WTC11 (cell line): ENCODE measurements around the gene GPC5.

Experiments
- CBFB ChIP-seq: sonication (generic); formaldehyde crosslinking; IDR thresholded peaks from 2 replicates; pipeline ENCODE4 v1.8.1; 2022; ENCODE audit warnings: mild to moderate bottlenecking, low read depth, missing genetic modification reagents
- HMGXB4 ChIP-seq: sonication (generic); formaldehyde crosslinking; IDR thresholded peaks from 2 replicates; pipeline ENCODE4 v1.8.1; 2023; ENCODE audit warnings: mild to moderate bottlenecking, moderate library complexity, missing genetic modification reagents
- JAZF1 ChIP-seq: fragments of 250-450 bp; sonication (Bioruptor Pico); IDR thresholded peaks from 2 replicates; pipeline ENCODE4 v1.9.0; 2021; ENCODE audit warnings: moderate library complexity, mild to moderate bottlenecking, inconsistent platforms
- TF ChIP-seq, protein P1 (sequence below): fragments of 200-600 bp; IDR thresholded peaks from 2 replicates; pipeline ENCODE4 v1.8.0; 2022; ENCODE audit warnings: antibody characterized with exemption
- TF ChIP-seq, protein P2 (sequence below): sonication (generic); formaldehyde crosslinking; IDR thresholded peaks from 2 replicates; pipeline ENCODE4 v1.8.0; 2022; ENCODE audit warnings: mild to moderate bottlenecking, missing genetic modification reagents
- TF ChIP-seq, protein P3 (sequence below): sonication (generic); formaldehyde crosslinking; IDR thresholded peaks from 2 replicates; pipeline ENCODE4 v1.8.1; 2022; ENCODE audit warnings: low read depth, mild to moderate bottlenecking, moderate library complexity, missing genetic modification reagents, borderline replicate concordance

DNA sequence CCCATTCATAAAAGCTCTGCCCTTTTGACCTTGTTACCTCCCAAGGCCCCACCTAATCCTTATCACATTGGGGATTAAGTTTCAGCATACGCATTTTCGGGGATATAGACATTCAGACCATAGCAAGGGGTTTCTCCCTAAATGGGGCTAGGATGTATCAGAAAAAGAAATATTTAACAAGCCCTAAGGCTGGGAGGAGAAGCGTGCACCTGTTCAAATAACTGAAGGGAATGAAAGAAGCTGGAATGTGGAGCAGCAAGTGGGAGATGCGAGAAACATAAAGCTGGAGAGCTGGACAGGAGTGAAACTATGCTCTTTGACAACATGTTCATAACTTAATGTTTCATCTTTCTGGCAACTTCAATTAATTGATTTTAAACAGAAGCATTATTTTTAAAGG lies 1016.4 kb downstream of the GPC5 start:
- TF ChIP-seq, protein P1, sequence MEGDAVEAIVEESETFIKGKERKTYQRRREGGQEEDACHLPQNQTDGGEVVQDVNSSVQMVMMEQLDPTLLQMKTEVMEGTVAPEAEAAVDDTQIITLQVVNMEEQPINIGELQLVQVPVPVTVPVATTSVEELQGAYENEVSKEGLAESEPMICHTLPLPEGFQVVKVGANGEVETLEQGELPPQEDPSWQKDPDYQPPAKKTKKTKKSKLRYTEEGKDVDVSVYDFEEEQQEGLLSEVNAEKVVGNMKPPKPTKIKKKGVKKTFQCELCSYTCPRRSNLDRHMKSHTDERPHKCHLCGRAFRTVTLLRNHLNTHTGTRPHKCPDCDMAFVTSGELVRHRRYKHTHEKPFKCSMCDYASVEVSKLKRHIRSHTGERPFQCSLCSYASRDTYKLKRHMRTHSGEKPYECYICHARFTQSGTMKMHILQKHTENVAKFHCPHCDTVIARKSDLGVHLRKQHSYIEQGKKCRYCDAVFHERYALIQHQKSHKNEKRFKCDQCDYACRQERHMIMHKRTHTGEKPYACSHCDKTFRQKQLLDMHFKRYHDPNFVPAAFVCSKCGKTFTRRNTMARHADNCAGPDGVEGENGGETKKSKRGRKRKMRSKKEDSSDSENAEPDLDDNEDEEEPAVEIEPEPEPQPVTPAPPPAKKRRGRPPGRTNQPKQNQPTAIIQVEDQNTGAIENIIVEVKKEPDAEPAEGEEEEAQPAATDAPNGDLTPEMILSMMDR, result no peak
- no peak for TF ChIP-seq JAZF1 (CRISPR knock-in tag)
- TF ChIP-seq, protein P2, sequence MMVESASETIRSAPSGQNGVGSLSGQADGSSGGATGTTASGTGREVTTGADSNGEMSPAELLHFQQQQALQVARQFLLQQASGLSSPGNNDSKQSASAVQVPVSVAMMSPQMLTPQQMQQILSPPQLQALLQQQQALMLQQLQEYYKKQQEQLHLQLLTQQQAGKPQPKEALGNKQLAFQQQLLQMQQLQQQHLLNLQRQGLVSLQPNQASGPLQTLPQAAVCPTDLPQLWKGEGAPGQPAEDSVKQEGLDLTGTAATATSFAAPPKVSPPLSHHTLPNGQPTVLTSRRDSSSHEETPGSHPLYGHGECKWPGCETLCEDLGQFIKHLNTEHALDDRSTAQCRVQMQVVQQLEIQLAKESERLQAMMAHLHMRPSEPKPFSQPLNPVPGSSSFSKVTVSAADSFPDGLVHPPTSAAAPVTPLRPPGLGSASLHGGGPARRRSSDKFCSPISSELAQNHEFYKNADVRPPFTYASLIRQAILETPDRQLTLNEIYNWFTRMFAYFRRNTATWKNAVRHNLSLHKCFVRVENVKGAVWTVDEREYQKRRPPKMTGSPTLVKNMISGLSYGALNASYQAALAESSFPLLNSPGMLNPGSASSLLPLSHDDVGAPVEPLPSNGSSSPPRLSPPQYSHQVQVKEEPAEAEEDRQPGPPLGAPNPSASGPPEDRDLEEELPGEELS (CRISPR knock-in tag), result no peak
- no peak for TF ChIP-seq CBFB
- TF ChIP-seq, protein P3, sequence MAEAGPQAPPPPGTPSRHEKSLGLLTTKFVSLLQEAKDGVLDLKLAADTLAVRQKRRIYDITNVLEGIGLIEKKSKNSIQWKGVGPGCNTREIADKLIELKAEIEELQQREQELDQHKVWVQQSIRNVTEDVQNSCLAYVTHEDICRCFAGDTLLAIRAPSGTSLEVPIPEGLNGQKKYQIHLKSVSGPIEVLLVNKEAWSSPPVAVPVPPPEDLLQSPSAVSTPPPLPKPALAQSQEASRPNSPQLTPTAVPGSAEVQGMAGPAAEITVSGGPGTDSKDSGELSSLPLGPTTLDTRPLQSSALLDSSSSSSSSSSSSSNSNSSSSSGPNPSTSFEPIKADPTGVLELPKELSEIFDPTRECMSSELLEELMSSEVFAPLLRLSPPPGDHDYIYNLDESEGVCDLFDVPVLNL, result no peak
- no peak for TF ChIP-seq HMGXB4
